ENCODE results near the gene GPR4. TPM values are rescaled to one million over a fixed set of nuclear protein-coding genes. Genes with fewer than 3 reads are reported as not detected.
"Not testable (repeated sequence)": the region's sequence is repeated elsewhere in the genome, so short reads cannot be mapped to it uniquely, and the experiment has no call there.

The GPR4 gene
- total RNA-seq, 1 donor from 2014 or later: 5.1 TPM

- intact Hi-C loops (cut with micrococcal nuclease): no loop called here
- no peaks in the 10 kb centered on the region for H3K9me3 ChIP-seq (replicated peaks)
- H3K27ac ChIP-seq (replicated peaks): no peak overlapping the region
- no peak for DNase-seq
- H3K27me3 ChIP-seq (ENCODE audit: low read depth): no peaks in the 10 kb centered on the region
- H3K4me1 ChIP-seq: peaks cover 9% of the 10 kb centered on the region
- peaks cover 50% of the 10 kb centered on the region for H3K36me3 ChIP-seq
- H3K4me3 ChIP-seq: no peak overlapping the region
- TF ChIP-seq, protein P1, sequence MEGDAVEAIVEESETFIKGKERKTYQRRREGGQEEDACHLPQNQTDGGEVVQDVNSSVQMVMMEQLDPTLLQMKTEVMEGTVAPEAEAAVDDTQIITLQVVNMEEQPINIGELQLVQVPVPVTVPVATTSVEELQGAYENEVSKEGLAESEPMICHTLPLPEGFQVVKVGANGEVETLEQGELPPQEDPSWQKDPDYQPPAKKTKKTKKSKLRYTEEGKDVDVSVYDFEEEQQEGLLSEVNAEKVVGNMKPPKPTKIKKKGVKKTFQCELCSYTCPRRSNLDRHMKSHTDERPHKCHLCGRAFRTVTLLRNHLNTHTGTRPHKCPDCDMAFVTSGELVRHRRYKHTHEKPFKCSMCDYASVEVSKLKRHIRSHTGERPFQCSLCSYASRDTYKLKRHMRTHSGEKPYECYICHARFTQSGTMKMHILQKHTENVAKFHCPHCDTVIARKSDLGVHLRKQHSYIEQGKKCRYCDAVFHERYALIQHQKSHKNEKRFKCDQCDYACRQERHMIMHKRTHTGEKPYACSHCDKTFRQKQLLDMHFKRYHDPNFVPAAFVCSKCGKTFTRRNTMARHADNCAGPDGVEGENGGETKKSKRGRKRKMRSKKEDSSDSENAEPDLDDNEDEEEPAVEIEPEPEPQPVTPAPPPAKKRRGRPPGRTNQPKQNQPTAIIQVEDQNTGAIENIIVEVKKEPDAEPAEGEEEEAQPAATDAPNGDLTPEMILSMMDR (IDR thresholded peaks at IDR 0.05; ENCODE audit: borderline replicate concordance): no peak
These were observed 28.5 kb upstream of the GPR4 start for GRCh38 chr19:45630463-45630862.

GRCh38 chr19:45629704-45630103 is 27.7 kb upstream of the GPR4 start:
- peaks cover 58% of the 10 kb centered on the region for H3K36me3 ChIP-seq
- intact Hi-C loops (cut with micrococcal nuclease): no loop called here

DNA sequence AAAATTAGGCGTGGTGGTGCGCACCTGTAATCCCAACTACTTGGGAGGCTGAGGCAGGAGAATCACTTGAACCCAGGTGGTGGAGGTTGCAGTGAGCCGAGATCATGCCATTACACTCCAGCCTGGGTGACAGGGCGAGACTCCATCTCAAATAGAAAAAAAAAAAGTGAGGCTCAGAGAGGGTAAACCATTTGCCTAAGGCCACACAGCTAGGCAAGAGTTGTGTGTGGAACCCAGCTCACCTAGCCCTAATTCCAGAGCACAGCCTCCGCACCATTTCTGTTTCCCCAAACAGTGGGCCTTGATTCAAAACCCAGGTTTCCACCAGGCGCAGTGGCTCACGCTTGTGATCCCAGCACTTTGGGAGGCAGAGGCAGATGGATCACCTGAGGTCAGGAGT is 26.2 kb upstream of the GPR4 start:
- H3K4me3 ChIP-seq; DNase-seq; intact Hi-C loops (cut with micrococcal nuclease); H3K9me3 ChIP-seq (replicated peaks); H3K27ac ChIP-seq (replicated peaks); H3K27me3 ChIP-seq (ENCODE audit: low read depth); H3K4me1 ChIP-seq: not testable (repeated sequence)
- H3K36me3 ChIP-seq: peaks cover 67% of the 10 kb centered on the region

More at GRCh38 chr19:45629704-45630103, 27.7 kb upstream of the GPR4 start:
- DNase-seq: no peak
- Histone ChIP-seq H3K4me3 (no peak overlapping the region), H3K27me3 (ENCODE audit: low read depth) (no peaks in the 10 kb centered on the region), H3K27ac (replicated peaks) (no peak overlapping the region), H3K9me3 (replicated peaks) (no peaks in the 10 kb centered on the region), H3K4me1 (peaks cover 9% of the 10 kb centered on the region)
- TF ChIP-seq, protein P1 (IDR thresholded peaks at IDR 0.05; ENCODE audit: borderline replicate concordance): no peak

DNA sequence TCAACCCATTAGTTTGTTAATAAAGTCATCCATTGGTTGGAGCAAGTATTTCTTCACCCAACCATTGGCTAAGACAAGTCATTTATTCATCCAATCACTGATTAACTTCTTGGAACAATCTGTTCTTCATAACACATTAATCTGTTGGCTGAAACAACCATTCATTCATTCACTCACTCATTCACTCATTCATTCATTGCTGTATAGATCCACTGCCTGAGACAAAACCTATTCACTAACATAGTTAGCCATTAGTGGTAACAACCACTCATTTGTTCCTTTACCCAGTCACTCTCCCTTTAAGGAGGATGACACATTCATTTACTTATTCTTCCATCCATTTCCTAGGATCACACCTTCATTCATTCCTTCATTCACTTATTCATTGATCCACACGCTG is 22.0 kb upstream of the GPR4 start:
- TF ChIP-seq, protein P1 (IDR thresholded peaks at IDR 0.05; ENCODE audit: borderline replicate concordance): no peak
- intact Hi-C loops (cut with micrococcal nuclease): no loop called here
- Histone ChIP-seq H3K27me3 (ENCODE audit: low read depth) (no peaks in the 10 kb centered on the region), H3K36me3 (peaks cover 81% of the 10 kb centered on the region), H3K4me1 (no peaks in the 10 kb centered on the region), H3K4me3 (no peak overlapping the region), H3K9me3 (replicated peaks) (no peaks in the 10 kb centered on the region), H3K27ac (replicated peaks) (no peak overlapping the region)
- no peak for DNase-seq

DNA sequence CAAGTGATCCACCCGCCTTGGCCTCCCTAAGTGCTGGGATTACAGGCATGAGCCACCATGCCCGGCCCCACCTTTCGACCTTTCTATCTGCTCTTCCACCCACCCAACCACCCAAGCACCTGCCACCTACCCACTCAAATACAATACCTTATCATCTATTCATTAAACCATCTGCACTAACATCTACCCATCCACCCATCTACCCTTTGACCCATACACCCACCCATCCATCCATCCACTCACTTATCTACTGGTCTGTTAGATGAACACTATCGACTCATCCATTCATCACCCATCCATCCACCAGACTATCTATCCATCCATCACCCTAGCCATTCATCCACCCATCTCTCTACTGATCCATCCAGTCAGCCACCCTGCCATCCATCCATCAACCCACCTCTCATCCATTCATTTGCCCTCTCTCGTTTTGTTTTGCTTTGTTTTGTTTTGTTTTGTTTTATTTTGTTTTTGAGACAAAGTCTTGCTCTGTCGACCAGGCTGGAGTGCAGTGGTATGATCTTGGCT is 20.0 kb upstream of the GPR4 start:
- DNase-seq: no peak
- H3K9me3 ChIP-seq (replicated peaks): no peaks in the 10 kb centered on the region
- TF ChIP-seq, protein P1 (IDR thresholded peaks at IDR 0.05; ENCODE audit: borderline replicate concordance): no peak
- no peaks in the 10 kb centered on the region for H3K27me3 ChIP-seq (ENCODE audit: low read depth)
- H3K4me1 ChIP-seq: no peaks in the 10 kb centered on the region
- H3K27ac ChIP-seq (replicated peaks): no peak overlapping the region
- H3K36me3 ChIP-seq: peaks cover 72% of the 10 kb centered on the region
- H3K4me3 ChIP-seq: no peak overlapping the region
- intact Hi-C loops (cut with micrococcal nuclease): no loop called here

- intact Hi-C loops (cut with micrococcal nuclease): no loop called here
- Histone ChIP-seq H3K4me1 (no peaks in the 10 kb centered on the region), H3K27me3 (ENCODE audit: low read depth) (no peaks in the 10 kb centered on the region), H3K4me3 (no peak overlapping the region), H3K36me3 (peaks cover 66% of the 10 kb centered on the region), H3K27ac (replicated peaks) (no peak overlapping the region), H3K9me3 (replicated peaks) (no peaks in the 10 kb centered on the region)
- TF ChIP-seq, protein P1 (IDR thresholded peaks at IDR 0.05; ENCODE audit: borderline replicate concordance): no peak
- no peak for DNase-seq
These were observed 19.4 kb upstream of the GPR4 start for GRCh38 chr19:45621389-45621788.
